Endothelial cell of umbilical vein (primary cell): ENCODE measurements around the gene COX18. TPM values are rescaled to one million over a fixed set of nuclear protein-coding genes. Genes with fewer than 3 reads are reported as not detected.

Source experiments
- BruUV-seq: library from RNA; stranded (reverse); fragments of 400-500 nt; replicated peaks from 2 replicates; lab custom pipeline; 2021; lab: Mats Ljungman, UMichigan
- CTCF ChIA-PET: fragments of 300-600, 350-600 bp; sonication (Branson Sonifier 250); formaldehyde crosslinking; loops from one replicate; lab custom pipeline; 2021; ENCODE audit warnings: antibody characterized with exemption, inconsistent platforms; lab: Charles Lee
- POLR2A ChIA-PET: fragments of 300-600, 350-600 bp; sonication (Branson Sonifier 250); formaldehyde crosslinking; loops from one replicate; lab custom pipeline; 2021; ENCODE audit warnings: antibody characterized with exemption, inconsistent platforms; lab: Charles Lee
- DNase-seq: peaks from one replicate; pipeline ENCODE4 v3.0.0-alpha.2; 2011; ENCODE audit warnings: low read depth, low spot score
- FAIRE-seq: peaks from 2 replicates; lab custom pipeline; 2011; peaks lifted over from hg19 to GRCh38; lab: Jason Lieb, UNC
- H2AFZ ChIP-seq: 2 replicates; pipeline ENCODE4 v1.6.0; 2012; ENCODE audit warnings: low read depth, low read length, control low read depth, inconsistent platforms
- H3K27ac ChIP-seq: 2 replicates; pipeline ENCODE4 v1.5.1; 2011; ENCODE audit warnings: low read depth, mild to moderate bottlenecking, control low read depth, low read length, moderate library complexity; ENCODE audit not compliant: insufficient read depth
- H3K27me3 ChIP-seq, 2 experiments: 2 replicates each; pipeline versions ENCODE4 v1.6.0 to v1.6.1; 2011; ENCODE audit warnings: low read length in 2 of 2, mixed read lengths in 1 of 2; ENCODE audit not compliant: control insufficient read depth in 2 of 2, insufficient read depth in 2 of 2
- H3K36me3 ChIP-seq, 2 experiments: 2 replicates in 1 of 2; 3 replicates in 1 of 2; pipeline ENCODE4 v1.5.1; 2011; ENCODE audit warnings: low read length in 2 of 2, mild to moderate bottlenecking in 1 of 2, moderate library complexity in 1 of 2; ENCODE audit not compliant: control insufficient read depth in 2 of 2, insufficient read depth in 2 of 2; ENCODE audit errors: extremely low read depth in 1 of 2
- H3K4me1 ChIP-seq: 3 replicates; pipeline ENCODE4 v1.5.1; 2011; ENCODE audit warnings: mild to moderate bottlenecking, low read length; ENCODE audit not compliant: control insufficient read depth, insufficient read depth; ENCODE audit errors: extremely low read depth
- H3K4me2 ChIP-seq: 2 replicates; pipeline ENCODE4 v1.6.1; 2011; ENCODE audit warnings: low read length, control low read depth, mixed read lengths; ENCODE audit not compliant: insufficient read depth
- H3K4me3 ChIP-seq, 3 experiments: fragments of 200-600 bp in 1 of 3; sonication (generic), shearing (Covaris generic) in 1 of 3; replicated peaks in 1 of 3; 2 replicates each; pipeline ENCODE4 v1.5.1; 2011 to 2016; ENCODE audit warnings: control low read depth in 3 of 3, low read length in 3 of 3, mild to moderate bottlenecking in 2 of 3, inconsistent platforms in 1 of 3, low read depth in 1 of 3, moderate library complexity in 1 of 3; ENCODE audit not compliant: insufficient read depth in 1 of 3
- H3K79me2 ChIP-seq: 2 replicates; pipeline ENCODE4 v1.6.0; 2012; ENCODE audit warnings: low read length, inconsistent platforms; ENCODE audit not compliant: control insufficient read depth, insufficient read depth
- H3K9ac ChIP-seq: replicated peaks from 2 replicates; pipeline ENCODE3; 2011; ENCODE audit warnings: low read length, control low read depth; ENCODE audit not compliant: insufficient read depth; ENCODE audit errors: extremely low read depth
- H3K9me1 ChIP-seq: replicated peaks from 3 replicates; pipeline ENCODE4 v1.6.0; 2011; ENCODE audit warnings: mild to moderate bottlenecking, low read length; ENCODE audit not compliant: control insufficient read depth, insufficient read depth; ENCODE audit errors: extremely low read depth
- H3K9me3 ChIP-seq: replicated peaks from 2 replicates; pipeline ENCODE4 v1.5.1; 2012; ENCODE audit warnings: low read length, inconsistent platforms; ENCODE audit not compliant: control insufficient read depth, insufficient read depth
- H4K20me1 ChIP-seq: replicated peaks from 2 replicates; pipeline ENCODE3; 2011; ENCODE audit warnings: mild to moderate bottlenecking, low read length; ENCODE audit not compliant: control insufficient read depth, insufficient read depth; ENCODE audit errors: extremely low read depth
- EZH2 ChIP-seq: IDR thresholded peaks from 2 replicates; pipeline ENCODE4 v1.6.1; 2012; ENCODE audit warnings: borderline replicate concordance, low read depth, mild to moderate bottlenecking, moderate library complexity, low read length, inconsistent platforms; ENCODE audit not compliant: severe bottlenecking
- FOS ChIP-seq: IDR thresholded peaks from 2 replicates; pipeline ENCODE4 v1.6.1; 2011; ENCODE audit warnings: mild to moderate bottlenecking, low read length, moderate library complexity, borderline replicate concordance; ENCODE audit not compliant: insufficient read depth
- GATA2 ChIP-seq: IDR thresholded peaks from 2 replicates; pipeline ENCODE4 v1.7.0; 2011; ENCODE audit warnings: low read depth, mild to moderate bottlenecking, moderate library complexity, mixed read lengths, low read length; ENCODE audit not compliant: insufficient read length, insufficient read depth
- JUN ChIP-seq: IDR thresholded peaks from 2 replicates; pipeline ENCODE4 v1.6.1; 2011; ENCODE audit warnings: borderline replicate concordance, low read depth; ENCODE audit not compliant: insufficient read length, insufficient read depth
- MYC ChIP-seq: IDR thresholded peaks from one replicate; pipeline ENCODE4 v1.6.1; 2011; ENCODE audit warnings: mild to moderate bottlenecking, low read depth, low read length
- POLR2A ChIP-seq: IDR thresholded peaks from 2 replicates; pipeline ENCODE4 v1.6.1; 2012; ENCODE audit warnings: low read depth, mild to moderate bottlenecking, control low read depth, low read length
- dilution Hi-C: fragments of 300-500 bp; cut with MboI; formaldehyde crosslinking; loops from one replicate; pipeline ENCODE4 v1.15.0; 2019; ENCODE audit warnings: low sequenced_read_pairs; ENCODE audit not compliant: extremely low pct_ligation_motif_present
- intact Hi-C: fragments of 100-400 bp; cut with micrococcal nuclease; formaldehyde crosslinking; loops from one replicate; pipeline ENCODE4 v1.10.0; 2022
- polyA plus RNA-seq, 4 experiments: library from polyadenylated mRNA; depleted of rRNA in 3 of 4; stranded (reverse) in 3 of 4; unstranded in 1 of 4; fragments of >200 nt; gene quantifications; 2 replicates each; pipeline versions ENCODE4 v1.2.1 to v1.2.3, GENCODE V29; 2011 to 2012; ENCODE audit warnings: missing spikeins in 1 of 4
- total RNA-seq: library from RNA; stranded (reverse); gene quantifications from 2 replicates; pipeline ENCODE4 v1.2.3, GENCODE V29; 2021
- TF ChIP-seq, protein P1 (sequence below), 2 donors: IDR thresholded peaks; 1 replicate in 1 of 2; 2 replicates in 1 of 2; pipeline ENCODE4 v1.5.1; 2011; ENCODE audit warnings: low read length in 2 of 2, mild to moderate bottlenecking in 2 of 2, moderate library complexity in 2 of 2, control low read depth in 1 of 2, inconsistent platforms in 1 of 2, low read depth in 1 of 2; ENCODE audit not compliant: insufficient read depth in 1 of 2; ENCODE audit errors: extremely low read depth in 1 of 2

The COX18 gene
- total and polyA plus RNA-seq, 2 donors (not counting 3 experiments of a cell fraction or from before 2014, with no cell fraction given): 11.7 to 13.0 TPM

- dilution Hi-C loops: no loop called here
- CTCF ChIA-PET: no interaction called here
- no TSS peak for BruUV-seq
Measured at GRCh38 chr4:73006286-73006990, 63.1 kb downstream of the COX18 start.

More at GRCh38 chr4:73006286-73006990, 63.1 kb downstream of the COX18 start:
- Histone ChIP-seq H4K20me1 (no peaks in the 10 kb centered on the region), H3K27ac (no peak overlapping the region), H3K9ac (no peak overlapping the region), H3K9me3 (no peaks in the 10 kb centered on the region), H3K4me1 (no peaks in the 10 kb centered on the region), H3K27me3 (peaks cover 0 to 6% of the 10 kb centered on the region in 2 experiments), H3K79me2 (no peaks in the 10 kb centered on the region), H3K36me3 (no peaks in the 10 kb centered on the region), H3K4me3 (no peak overlapping the region), H3K4me2 (no peak overlapping the region), H3K9me1 (no peaks in the 10 kb centered on the region), H2AFZ (no peak overlapping the region)
- no peak for DNase-seq
- intact Hi-C loops: no loop called here
- no peak for FAIRE-seq
- TF ChIP-seq POLR2A: no peak
- no peak for TF ChIP-seq EZH2
- TF ChIP-seq MYC: no peak
- no peak for TF ChIP-seq FOS
- TF ChIP-seq, protein P1, sequence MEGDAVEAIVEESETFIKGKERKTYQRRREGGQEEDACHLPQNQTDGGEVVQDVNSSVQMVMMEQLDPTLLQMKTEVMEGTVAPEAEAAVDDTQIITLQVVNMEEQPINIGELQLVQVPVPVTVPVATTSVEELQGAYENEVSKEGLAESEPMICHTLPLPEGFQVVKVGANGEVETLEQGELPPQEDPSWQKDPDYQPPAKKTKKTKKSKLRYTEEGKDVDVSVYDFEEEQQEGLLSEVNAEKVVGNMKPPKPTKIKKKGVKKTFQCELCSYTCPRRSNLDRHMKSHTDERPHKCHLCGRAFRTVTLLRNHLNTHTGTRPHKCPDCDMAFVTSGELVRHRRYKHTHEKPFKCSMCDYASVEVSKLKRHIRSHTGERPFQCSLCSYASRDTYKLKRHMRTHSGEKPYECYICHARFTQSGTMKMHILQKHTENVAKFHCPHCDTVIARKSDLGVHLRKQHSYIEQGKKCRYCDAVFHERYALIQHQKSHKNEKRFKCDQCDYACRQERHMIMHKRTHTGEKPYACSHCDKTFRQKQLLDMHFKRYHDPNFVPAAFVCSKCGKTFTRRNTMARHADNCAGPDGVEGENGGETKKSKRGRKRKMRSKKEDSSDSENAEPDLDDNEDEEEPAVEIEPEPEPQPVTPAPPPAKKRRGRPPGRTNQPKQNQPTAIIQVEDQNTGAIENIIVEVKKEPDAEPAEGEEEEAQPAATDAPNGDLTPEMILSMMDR (IDR thresholded peaks at IDR 0.05; ENCODE audit: extremely low read depth in 1 of 2, insufficient read depth in 1 of 2, low read depth in 1 of 2, low read length in 2 of 2): no peak
- no peak for TF ChIP-seq JUN
- TF ChIP-seq GATA2: no peak
- POLR2A ChIA-PET: no interaction called here
